Measurements from ENCODE around the gene SH3PXD2B.
"Not testable (repeated sequence)": the region's sequence is repeated elsewhere in the genome, so short reads cannot be mapped to it uniquely, and the experiment has no call there.

SH3PXD2B gene

GRCh38 chr5:172371684-172372083 is 82.6 kb downstream of the SH3PXD2B start:
- no peaks in the 10 kb centered on the region for H3K36me3 Mint-ChIP-seq
- H3K9me3 Mint-ChIP-seq = peaks cover 3% of the 10 kb centered on the region
- H3K27ac Mint-ChIP-seq = no peak overlapping the region
- no peak for ATAC-seq
- no peak for DNase-seq (ENCODE audit: low spot score in 2 of 2)
- no peaks in the 10 kb centered on the region for H3K4me1 Mint-ChIP-seq
- H3K4me3 Mint-ChIP-seq = no peak overlapping the region

- ATAC-seq (no peak), DNase-seq (ENCODE audit: low spot score in 2 of 2) (peak in 1 of 2 donors; percentile 65)
- no peaks in the 10 kb centered on the region for H3K36me3 Mint-ChIP-seq
Observed at GRCh38 chr5:172370648-172371545, 83.4 kb downstream of the SH3PXD2B start.

DNA sequence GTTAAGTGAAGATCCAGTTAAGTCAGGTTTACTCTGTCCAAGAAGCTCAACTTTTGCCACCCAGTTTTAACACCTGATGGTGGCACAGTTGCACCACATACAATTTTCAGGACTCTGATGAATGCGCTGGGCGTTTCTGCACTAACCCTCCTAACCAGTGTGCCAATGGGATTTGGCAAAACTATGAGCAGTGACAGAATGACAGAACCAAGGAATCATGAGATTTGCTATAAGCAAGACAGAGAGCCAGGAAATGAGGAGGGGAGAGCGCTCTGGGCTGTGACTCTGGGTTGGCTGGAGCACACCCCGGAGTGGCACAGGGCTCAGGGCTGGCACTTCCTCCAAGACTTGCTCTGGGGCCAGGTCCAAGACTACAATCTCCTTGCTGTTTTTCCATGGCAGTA is 84.1 kb downstream of the SH3PXD2B start:
- no peak for ATAC-seq
- H3K4me1 Mint-ChIP-seq = no peaks in the 10 kb centered on the region
- H3K4me3 Mint-ChIP-seq = no peak overlapping the region
- peaks cover 3% of the 10 kb centered on the region for H3K9me3 Mint-ChIP-seq
- H3K36me3 Mint-ChIP-seq = no peaks in the 10 kb centered on the region
- H3K27ac Mint-ChIP-seq = no peak overlapping the region
- no peak for DNase-seq (ENCODE audit: low spot score in 2 of 2)

More at GRCh38 chr5:172370648-172371545, 83.4 kb downstream of the SH3PXD2B start:
- no peaks in the 10 kb centered on the region for H3K4me1 Mint-ChIP-seq
- no peak overlapping the region for H3K4me3 Mint-ChIP-seq
- H3K27ac Mint-ChIP-seq = no peak overlapping the region
- peaks cover 3% of the 10 kb centered on the region for H3K9me3 Mint-ChIP-seq

GRCh38 chr5:172368699-172369098 is 85.6 kb downstream of the SH3PXD2B start:
- H3K27ac Mint-ChIP-seq; H3K4me1 Mint-ChIP-seq; H3K9me3 Mint-ChIP-seq; H3K36me3 Mint-ChIP-seq; ATAC-seq; DNase-seq (ENCODE audit: low spot score in 2 of 2); H3K4me3 Mint-ChIP-seq: not testable (repeated sequence)

DNA sequence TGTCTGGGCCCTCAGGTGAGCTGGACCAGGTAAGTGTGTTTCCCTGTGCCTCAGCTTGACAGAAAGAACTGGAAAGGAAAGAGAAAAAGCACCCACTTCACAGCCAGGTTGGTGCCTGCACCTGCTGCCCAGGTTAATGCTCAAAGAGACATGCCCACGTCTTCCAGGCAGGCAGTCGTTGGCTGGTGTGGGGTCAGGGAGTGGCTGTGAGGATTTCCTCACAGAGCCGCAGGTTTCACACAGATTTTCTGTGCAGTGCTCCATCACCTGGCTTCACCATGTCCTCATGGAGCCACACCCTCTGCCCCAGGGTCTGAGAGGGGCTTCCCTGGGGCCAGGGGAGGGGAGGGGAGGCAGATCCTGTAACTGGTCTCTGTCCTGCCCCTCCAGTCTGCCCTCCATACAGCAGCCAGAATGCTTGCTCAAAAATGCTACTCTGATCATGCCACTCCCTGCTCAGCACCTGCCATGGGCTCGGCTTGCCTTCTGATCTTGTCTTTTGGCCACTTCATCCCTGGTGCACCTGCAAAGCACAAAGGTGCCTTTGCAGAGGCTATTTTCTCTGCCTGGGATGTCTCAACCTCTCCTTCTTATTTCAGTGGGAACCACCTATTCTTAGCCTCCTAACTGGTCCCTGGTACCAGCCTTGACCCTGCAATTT is 88.2 kb downstream of the SH3PXD2B start:
- H3K36me3 Mint-ChIP-seq = no peaks in the 10 kb centered on the region
- peaks cover 3% of the 10 kb centered on the region for H3K9me3 Mint-ChIP-seq
- no peaks in the 10 kb centered on the region for H3K4me1 Mint-ChIP-seq
- no peak overlapping the region for H3K27ac Mint-ChIP-seq
- no peak for DNase-seq (ENCODE audit: low spot score in 2 of 2)
- no peak for ATAC-seq
- no peak overlapping the region for H3K4me3 Mint-ChIP-seq

DNA sequence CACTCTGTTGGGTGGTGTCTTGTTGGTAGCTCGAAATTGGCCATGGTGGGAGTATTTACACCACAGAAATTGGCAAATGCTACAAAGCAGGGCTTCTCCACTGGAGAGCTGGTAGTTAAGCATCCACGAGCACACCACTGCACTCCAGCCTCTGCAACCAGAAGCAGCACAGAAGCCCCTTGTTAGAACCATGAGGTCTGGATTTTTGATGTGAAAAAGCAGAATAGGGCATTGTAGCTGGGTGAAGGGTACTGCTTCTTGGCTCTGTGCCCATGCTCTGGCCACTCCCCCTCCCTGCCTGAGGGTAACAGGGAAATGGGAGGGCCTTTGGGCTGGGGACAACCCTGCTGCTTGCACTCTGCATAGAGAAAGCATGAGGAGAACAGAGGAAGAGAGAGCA is 89.6 kb downstream of the SH3PXD2B start:
- Mint-ChIP-seq H3K27ac (no peak overlapping the region), H3K36me3 (no peaks in the 10 kb centered on the region), H3K4me1 (no peaks in the 10 kb centered on the region), H3K4me3 (no peak overlapping the region), H3K9me3 (no peaks in the 10 kb centered on the region)
- ATAC-seq (no peak), DNase-seq (ENCODE audit: low spot score in 2 of 2) (no peak)

DNA sequence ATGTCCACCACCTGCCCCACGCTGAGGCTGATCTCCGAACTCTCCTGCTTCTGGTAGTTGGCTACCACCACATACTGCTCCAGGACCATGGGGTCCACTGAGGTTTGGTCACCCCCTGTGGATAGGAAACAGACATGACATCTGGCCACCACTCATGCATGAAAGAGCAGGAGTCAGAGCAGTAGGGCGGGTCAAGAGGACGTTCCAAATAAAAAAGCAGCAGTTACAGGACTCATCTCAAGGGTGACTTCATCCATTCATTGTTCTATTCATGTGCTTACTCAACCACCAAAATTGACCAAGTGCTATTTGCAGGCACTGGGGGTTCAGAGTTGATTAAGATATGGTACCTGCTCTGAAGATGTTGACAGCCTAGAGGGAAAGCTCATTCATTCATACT is 91.6 kb downstream of the SH3PXD2B start:
- no peak for DNase-seq (ENCODE audit: low spot score in 2 of 2)

GRCh38 chr5:172361566-172362238 is 92.6 kb downstream of the SH3PXD2B start:
- H3K27ac Mint-ChIP-seq = peak overlapping the region; percentile 10
- H3K4me1 Mint-ChIP-seq = no peaks in the 10 kb centered on the region
- ATAC-seq (peak; percentile 46), DNase-seq (ENCODE audit: low spot score in 2 of 2) (peak in 1 of 2 donors; percentile 50)
- H3K36me3 Mint-ChIP-seq = no peaks in the 10 kb centered on the region
- H3K9me3 Mint-ChIP-seq = no peaks in the 10 kb centered on the region
- H3K4me3 Mint-ChIP-seq = no peak overlapping the region

More for the DNA sequence above, 91.6 kb downstream of the SH3PXD2B start:
- H3K27ac Mint-ChIP-seq = no peak overlapping the region
- H3K4me3 Mint-ChIP-seq = no peak overlapping the region
- H3K4me1 Mint-ChIP-seq = no peaks in the 10 kb centered on the region
- H3K9me3 Mint-ChIP-seq = no peaks in the 10 kb centered on the region
- no peak for ATAC-seq
- H3K36me3 Mint-ChIP-seq = no peaks in the 10 kb centered on the region

- ATAC-seq (no peak), DNase-seq (ENCODE audit: low spot score in 2 of 2) (no peak)
- H3K9me3 Mint-ChIP-seq = no peaks in the 10 kb centered on the region
- H3K27ac Mint-ChIP-seq = no peak overlapping the region
- H3K36me3 Mint-ChIP-seq = no peaks in the 10 kb centered on the region
- no peaks in the 10 kb centered on the region for H3K4me1 Mint-ChIP-seq
- H3K4me3 Mint-ChIP-seq = no peak overlapping the region
Observed at GRCh38 chr5:172358345-172358744, 96.0 kb downstream of the SH3PXD2B start.

- Mint-ChIP-seq H3K4me1 (no peaks in the 10 kb centered on the region), H3K4me3 (no peak overlapping the region), H3K9me3 (no peaks in the 10 kb centered on the region), H3K27ac (no peak overlapping the region), H3K36me3 (no peaks in the 10 kb centered on the region)
- DNase-seq (ENCODE audit: low spot score in 2 of 2) = no peak
- no peak for ATAC-seq
Observed at GRCh38 chr5:172356527-172356926, 97.8 kb downstream of the SH3PXD2B start.

DNA sequence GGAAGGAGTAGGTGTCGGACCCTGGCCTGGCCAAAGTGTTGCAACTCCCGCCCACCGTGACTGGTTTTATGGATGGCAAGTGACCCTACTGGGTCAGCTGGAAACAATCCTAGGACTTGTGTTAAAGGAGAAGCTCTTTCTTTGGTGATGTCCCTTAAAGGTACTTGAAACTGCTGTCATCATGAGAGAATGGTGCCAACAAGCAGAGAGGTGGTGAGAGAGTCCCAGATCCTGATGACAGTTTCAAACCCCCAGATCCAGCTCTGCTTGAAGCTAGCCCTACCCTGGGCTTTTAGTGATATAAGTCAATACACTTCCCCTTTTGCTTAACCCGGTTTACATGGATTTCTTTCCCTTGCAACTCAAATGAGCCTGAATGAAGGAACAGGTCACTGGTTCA is 98.3 kb downstream of the SH3PXD2B start:
- no peak for ATAC-seq
- Mint-ChIP-seq H3K4me1 (no peaks in the 10 kb centered on the region), H3K9me3 (no peaks in the 10 kb centered on the region), H3K36me3 (no peaks in the 10 kb centered on the region), H3K27ac (no peak overlapping the region), H3K4me3 (no peak overlapping the region)
- DNase-seq (ENCODE audit: low spot score in 2 of 2) = no peak

DNA sequence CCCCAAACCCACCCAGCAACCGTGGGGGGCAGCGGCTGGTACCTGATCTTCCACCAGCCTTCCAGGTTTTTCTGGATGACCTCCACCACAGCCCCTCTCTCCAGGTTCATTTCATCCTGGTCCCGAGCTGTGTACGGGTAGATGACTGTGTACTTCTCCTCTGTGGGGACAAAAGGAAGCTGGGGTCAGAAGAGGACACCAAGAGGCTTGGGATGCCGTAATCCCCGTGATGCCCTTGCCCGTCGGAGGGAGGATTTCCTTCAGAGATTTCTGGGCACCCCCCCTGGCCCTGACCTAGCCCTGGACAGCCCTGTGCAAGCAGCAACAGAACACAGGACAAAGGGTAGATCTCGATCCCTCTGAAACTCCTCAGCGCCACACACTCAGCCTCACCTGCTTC is 100.5 kb downstream of the SH3PXD2B start:
- Mint-ChIP-seq H3K9me3 (no peaks in the 10 kb centered on the region), H3K4me1 (no peaks in the 10 kb centered on the region), H3K4me3 (no peak overlapping the region), H3K36me3 (no peaks in the 10 kb centered on the region), H3K27ac (no peak overlapping the region)
- ATAC-seq (no peak), DNase-seq (ENCODE audit: low spot score in 2 of 2) (no peak)

DNA sequence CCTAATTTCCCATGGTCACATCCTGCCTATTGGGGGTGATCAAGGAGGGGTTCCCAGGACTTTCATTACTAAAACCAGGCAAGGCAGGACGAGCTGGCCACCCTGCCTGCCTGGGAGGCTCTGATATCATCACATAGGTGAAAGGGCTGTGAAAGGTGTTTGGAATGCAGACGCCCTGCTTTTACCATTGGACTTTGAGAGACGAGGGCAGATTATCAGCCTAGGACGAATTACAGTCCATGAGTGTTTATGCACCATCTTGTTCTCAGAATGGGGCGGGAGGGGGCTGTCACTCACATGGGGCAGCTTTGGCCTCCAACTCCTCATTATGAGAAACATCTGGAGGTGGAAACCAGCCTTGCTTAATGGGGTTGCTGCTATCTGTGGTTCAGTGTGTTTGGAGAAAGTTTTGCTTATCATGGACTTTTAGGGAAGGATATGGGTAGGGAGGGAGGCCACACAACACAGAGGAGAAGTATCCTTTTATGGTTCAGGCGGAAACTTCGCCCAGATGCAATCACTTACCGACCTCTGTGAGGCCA is 101.0 kb downstream of the SH3PXD2B start:
- no peak for ATAC-seq
- Mint-ChIP-seq H3K36me3 (no peaks in the 10 kb centered on the region), H3K9me3 (no peaks in the 10 kb centered on the region), H3K4me3 (no peak overlapping the region), H3K4me1 (no peaks in the 10 kb centered on the region), H3K27ac (no peak overlapping the region)
- no peak for DNase-seq (ENCODE audit: low spot score in 2 of 2)

DNA sequence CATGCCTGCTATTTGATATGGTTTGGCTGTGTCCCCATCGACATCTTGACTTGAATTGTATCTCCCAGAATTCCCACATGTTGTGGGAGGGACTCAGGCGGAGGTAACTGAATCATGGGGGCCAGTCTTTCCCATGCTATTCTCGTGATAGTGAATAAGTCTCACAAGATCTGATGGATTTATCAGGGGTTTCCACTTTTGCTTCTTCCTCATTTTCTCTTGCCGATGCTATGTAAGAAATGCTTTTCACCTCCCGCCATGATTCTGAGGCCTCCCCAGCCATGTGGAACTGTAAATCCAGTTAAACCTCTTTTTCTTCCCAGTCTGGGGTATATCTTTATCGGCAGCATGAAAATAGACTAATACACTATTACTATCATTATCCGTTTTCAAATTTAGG is 101.8 kb downstream of the SH3PXD2B start:
- not testable (repeated sequence) for DNase-seq (ENCODE audit: low spot score in 2 of 2); ATAC-seq; H3K4me3 Mint-ChIP-seq; H3K9me3 Mint-ChIP-seq; H3K4me1 Mint-ChIP-seq; H3K27ac Mint-ChIP-seq; H3K36me3 Mint-ChIP-seq

- Mint-ChIP-seq H3K9me3 (no peaks in the 10 kb centered on the region), H3K4me3 (no peak overlapping the region), H3K4me1 (no peaks in the 10 kb centered on the region), H3K36me3 (no peaks in the 10 kb centered on the region), H3K27ac (no peak overlapping the region)
- ATAC-seq = no peak
- no peak for DNase-seq (ENCODE audit: low spot score in 2 of 2)
Observed at GRCh38 chr5:172351240-172351778, 103.0 kb downstream of the SH3PXD2B start.
